Mesothelial cell of epicardium (in vitro differentiated cells): ENCODE data around the gene DPP3. TPM values are rescaled to one million over a fixed set of nuclear protein-coding genes. Genes with fewer than 3 reads are reported as not detected.

Experiments used
- DNase-seq, 2 experiments: peaks; one replicate each; pipeline ENCODE4 v3.0.0; 2021; ENCODE audit warnings: low spot score in 2 of 2; ENCODE audit not compliant: unreplicated experiment in 2 of 2
- H3K27ac Mint-ChIP-seq: 2 replicates; pipeline ENCODE4 v1.8.0; 2021; ENCODE audit warnings: mixed read lengths
- H3K27me3 Mint-ChIP-seq: 2 replicates; pipeline ENCODE4 v1.8.0; 2021; ENCODE audit warnings: low read depth, mixed read lengths
- H3K36me3 Mint-ChIP-seq: 2 replicates; pipeline ENCODE4 v1.8.0; 2021; ENCODE audit warnings: mixed read lengths
- H3K4me1 Mint-ChIP-seq: 2 replicates; pipeline ENCODE4 v1.8.0; 2021; ENCODE audit warnings: mixed read lengths
- H3K4me3 Mint-ChIP-seq: 2 replicates; pipeline ENCODE4 v1.8.0; 2021; ENCODE audit warnings: mild to moderate bottlenecking, moderate library complexity, mixed read lengths
- H3K9me3 Mint-ChIP-seq: 2 replicates; pipeline ENCODE4 v1.8.0; 2021; ENCODE audit warnings: mixed read lengths
- total RNA-seq: library from RNA; stranded (reverse); gene quantifications from 3 replicates; pipeline ENCODE4 v1.2.1, GENCODE V29; 2021
- TF ChIP-seq, protein P1 (sequence below): fragments of 200-600 bp; sonication (generic); IDR thresholded peaks from one replicate; pipeline ENCODE4 v1.5.0; 2021; ENCODE audit warnings: antibody characterized with exemption; ENCODE audit not compliant: unreplicated experiment

DPP3 gene
- total RNA-seq, 1 donor from 2014 or later: 42.9 TPM

GRCh38 chr11:66470015-66470414, 10.2 kb upstream of the DPP3 start:
- DNase-seq: no peak
- no peaks in the 10 kb centered on the region for H3K27me3 Mint-ChIP-seq
- H3K4me3 Mint-ChIP-seq: no peak overlapping the region
- peaks cover 6% of the 10 kb centered on the region for H3K4me1 Mint-ChIP-seq
- no peaks in the 10 kb centered on the region for H3K9me3 Mint-ChIP-seq
- TF ChIP-seq, protein P1, sequence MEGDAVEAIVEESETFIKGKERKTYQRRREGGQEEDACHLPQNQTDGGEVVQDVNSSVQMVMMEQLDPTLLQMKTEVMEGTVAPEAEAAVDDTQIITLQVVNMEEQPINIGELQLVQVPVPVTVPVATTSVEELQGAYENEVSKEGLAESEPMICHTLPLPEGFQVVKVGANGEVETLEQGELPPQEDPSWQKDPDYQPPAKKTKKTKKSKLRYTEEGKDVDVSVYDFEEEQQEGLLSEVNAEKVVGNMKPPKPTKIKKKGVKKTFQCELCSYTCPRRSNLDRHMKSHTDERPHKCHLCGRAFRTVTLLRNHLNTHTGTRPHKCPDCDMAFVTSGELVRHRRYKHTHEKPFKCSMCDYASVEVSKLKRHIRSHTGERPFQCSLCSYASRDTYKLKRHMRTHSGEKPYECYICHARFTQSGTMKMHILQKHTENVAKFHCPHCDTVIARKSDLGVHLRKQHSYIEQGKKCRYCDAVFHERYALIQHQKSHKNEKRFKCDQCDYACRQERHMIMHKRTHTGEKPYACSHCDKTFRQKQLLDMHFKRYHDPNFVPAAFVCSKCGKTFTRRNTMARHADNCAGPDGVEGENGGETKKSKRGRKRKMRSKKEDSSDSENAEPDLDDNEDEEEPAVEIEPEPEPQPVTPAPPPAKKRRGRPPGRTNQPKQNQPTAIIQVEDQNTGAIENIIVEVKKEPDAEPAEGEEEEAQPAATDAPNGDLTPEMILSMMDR: no peak
- no peak overlapping the region for H3K27ac Mint-ChIP-seq
- H3K36me3 Mint-ChIP-seq: no peaks in the 10 kb centered on the region

DNA sequence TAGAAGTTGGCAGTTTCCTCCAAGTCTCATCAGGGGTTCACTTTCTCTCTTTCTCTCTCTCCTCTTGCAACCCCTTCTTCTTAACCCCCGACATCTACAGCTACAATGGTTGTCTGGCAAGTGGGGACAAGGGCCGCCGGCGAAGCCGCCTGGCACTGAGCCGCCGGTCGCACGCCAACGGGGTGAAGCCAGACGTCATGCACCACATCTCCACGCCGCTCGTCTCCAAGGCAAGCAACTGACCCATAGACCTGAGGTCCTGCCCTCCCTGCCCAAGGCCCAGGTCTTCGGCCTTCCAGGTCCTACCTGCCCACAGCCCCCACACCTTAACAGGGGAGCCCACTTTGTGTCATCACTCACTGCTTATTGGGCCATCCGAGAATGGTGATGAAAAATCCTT, 9.1 kb upstream of the DPP3 start:
- DNase-seq: no peak
- TF ChIP-seq, protein P1: no peak
- Mint-ChIP-seq H3K36me3 (no peaks in the 10 kb centered on the region), H3K4me1 (peaks cover 6% of the 10 kb centered on the region), H3K4me3 (no peak overlapping the region), H3K27me3 (no peaks in the 10 kb centered on the region), H3K9me3 (no peaks in the 10 kb centered on the region), H3K27ac (no peak overlapping the region)

DNA sequence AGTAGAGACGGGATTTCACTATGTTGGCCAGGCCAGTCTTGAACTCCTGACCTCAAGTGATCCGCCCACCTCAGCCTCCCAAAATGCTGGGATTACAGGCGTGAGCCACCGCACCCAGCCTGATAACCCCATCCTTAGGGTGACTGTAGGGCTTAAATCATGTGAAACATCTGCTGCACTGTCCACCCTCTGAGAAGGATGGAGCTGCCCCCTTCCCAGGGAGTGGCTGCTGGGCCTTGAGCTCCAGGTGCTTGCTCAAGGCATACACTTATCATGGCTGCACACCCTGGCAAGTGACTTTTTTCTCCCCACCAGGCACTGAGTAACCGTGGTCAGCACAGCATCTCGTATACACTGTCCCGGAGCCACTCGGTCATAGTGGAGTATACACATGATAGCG, 8.2 kb upstream of the DPP3 start:
- DNase-seq: no peak
- TF ChIP-seq, protein P1: no peak
- Mint-ChIP-seq H3K36me3 (no peaks in the 10 kb centered on the region), H3K27ac (no peak overlapping the region), H3K27me3 (no peaks in the 10 kb centered on the region), H3K4me1 (peaks cover 6% of the 10 kb centered on the region), H3K4me3 (no peak overlapping the region), H3K9me3 (no peaks in the 10 kb centered on the region)

GRCh38 chr11:66473167-66473566, 7.1 kb upstream of the DPP3 start:
- Mint-ChIP-seq H3K27me3 (no peaks in the 10 kb centered on the region), H3K36me3 (no peaks in the 10 kb centered on the region), H3K4me3 (no peak overlapping the region), H3K9me3 (no peaks in the 10 kb centered on the region), H3K4me1 (peaks cover 4% of the 10 kb centered on the region), H3K27ac (no peak overlapping the region)
- no peak for DNase-seq
- TF ChIP-seq, protein P1: no peak

GRCh38 chr11:66473608-66474515, 6.4 kb upstream of the DPP3 start:
- Mint-ChIP-seq H3K27me3 (no peaks in the 10 kb centered on the region), H3K4me3 (no peak overlapping the region), H3K27ac (no peak overlapping the region), H3K36me3 (no peaks in the 10 kb centered on the region), H3K9me3 (no peaks in the 10 kb centered on the region), H3K4me1 (peaks cover 2% of the 10 kb centered on the region)
- no peak for DNase-seq
- TF ChIP-seq, protein P1: no peak
